ENCODE measurements around the gene TCERG1L.

Gene TCERG1L

DNA sequence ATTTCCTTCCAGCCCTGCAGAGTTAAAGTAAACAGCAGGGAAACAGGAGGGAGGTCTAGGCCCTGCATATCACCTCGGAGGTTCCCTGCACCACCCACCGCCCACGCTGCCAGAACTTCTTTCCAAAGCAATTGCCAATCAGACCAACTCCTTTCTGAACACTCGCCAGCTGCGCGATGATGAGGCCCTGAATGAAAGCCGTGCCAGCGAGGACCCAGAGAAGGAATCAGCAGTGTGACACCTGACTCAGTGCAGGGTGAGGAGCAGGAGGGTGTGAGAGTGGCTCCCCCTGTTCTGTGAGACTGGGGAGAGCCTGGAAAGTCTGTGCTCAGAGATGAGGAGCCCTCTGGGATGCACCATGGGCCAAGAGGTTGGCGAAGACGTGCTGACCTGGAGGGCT, 3.3 kb upstream of the TCERG1L start:
- Histone ChIP-seq H3K9me3 (ENCODE audit: severe bottlenecking) (no peaks in the 10 kb centered on the region), H3K27me3 (ENCODE audit: insufficient read depth, low read depth, severe bottlenecking) (peaks cover 7% of the 10 kb centered on the region), H3K27ac (no peak overlapping the region), H3K4me3 (ENCODE audit: low read depth, low read length) (no peak overlapping the region), H3K36me3 (no peaks in the 10 kb centered on the region)
- no peak for DNase-seq
- TF ChIP-seq, protein P1, sequence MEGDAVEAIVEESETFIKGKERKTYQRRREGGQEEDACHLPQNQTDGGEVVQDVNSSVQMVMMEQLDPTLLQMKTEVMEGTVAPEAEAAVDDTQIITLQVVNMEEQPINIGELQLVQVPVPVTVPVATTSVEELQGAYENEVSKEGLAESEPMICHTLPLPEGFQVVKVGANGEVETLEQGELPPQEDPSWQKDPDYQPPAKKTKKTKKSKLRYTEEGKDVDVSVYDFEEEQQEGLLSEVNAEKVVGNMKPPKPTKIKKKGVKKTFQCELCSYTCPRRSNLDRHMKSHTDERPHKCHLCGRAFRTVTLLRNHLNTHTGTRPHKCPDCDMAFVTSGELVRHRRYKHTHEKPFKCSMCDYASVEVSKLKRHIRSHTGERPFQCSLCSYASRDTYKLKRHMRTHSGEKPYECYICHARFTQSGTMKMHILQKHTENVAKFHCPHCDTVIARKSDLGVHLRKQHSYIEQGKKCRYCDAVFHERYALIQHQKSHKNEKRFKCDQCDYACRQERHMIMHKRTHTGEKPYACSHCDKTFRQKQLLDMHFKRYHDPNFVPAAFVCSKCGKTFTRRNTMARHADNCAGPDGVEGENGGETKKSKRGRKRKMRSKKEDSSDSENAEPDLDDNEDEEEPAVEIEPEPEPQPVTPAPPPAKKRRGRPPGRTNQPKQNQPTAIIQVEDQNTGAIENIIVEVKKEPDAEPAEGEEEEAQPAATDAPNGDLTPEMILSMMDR (IDR thresholded peaks at IDR 0.05; ENCODE audit: low read depth, low read length), result no peak

DNA sequence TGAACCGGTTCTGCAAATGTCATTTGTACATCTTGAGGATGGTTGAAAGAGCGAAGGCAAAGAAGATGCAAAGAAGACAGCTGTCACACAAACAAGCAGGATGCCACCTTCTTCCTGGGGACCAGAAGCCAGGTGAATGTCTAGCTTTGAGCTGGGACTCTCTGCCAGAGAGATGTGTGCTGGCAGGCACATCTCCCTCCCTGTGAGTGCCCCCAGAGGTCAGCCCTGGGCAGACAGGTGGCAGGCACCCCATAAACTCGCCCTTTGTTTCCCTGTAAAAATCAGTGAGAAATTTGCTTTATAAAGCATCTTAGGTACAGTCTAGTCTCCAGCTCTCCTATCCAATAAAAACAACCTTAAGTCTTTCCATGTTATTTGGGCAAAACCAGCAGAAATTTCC, 2.6 kb upstream of the TCERG1L start:
- Histone ChIP-seq H3K27me3 (ENCODE audit: insufficient read depth, low read depth, severe bottlenecking) (peaks cover 7% of the 10 kb centered on the region), H3K9me3 (ENCODE audit: severe bottlenecking) (no peaks in the 10 kb centered on the region), H3K27ac (no peak overlapping the region), H3K36me3 (no peaks in the 10 kb centered on the region), H3K4me3 (ENCODE audit: low read depth, low read length) (no peak overlapping the region)
- TF ChIP-seq, protein P1 (IDR thresholded peaks at IDR 0.05; ENCODE audit: low read depth, low read length), result 0 out of 2 replicates have a peak, but pooled peaks have one; percentile 20
- DNase-seq, result no peak

DNA sequence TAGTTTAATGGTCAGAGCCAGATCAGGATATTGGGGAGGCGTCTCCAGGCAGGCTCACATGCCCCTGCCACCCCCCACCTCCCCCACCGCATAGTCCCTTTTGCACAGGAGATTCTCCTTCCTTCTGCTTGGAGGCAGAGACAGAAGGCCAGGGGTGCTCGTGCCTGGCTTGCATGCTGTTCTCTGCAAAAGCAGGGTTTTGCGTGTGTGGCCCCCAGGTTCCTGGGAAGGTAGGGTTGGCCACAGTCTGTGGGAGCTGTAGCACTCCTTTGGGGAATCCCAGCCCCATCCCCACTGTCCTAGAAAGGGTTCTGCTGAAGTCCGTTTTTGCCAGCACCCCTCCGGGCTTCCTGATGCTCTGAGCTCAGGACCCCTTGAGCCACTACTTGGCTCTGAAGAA, 1.9 kb upstream of the TCERG1L start:
- Histone ChIP-seq H3K36me3 (no peaks in the 10 kb centered on the region), H3K27me3 (ENCODE audit: insufficient read depth, low read depth, severe bottlenecking) (peaks cover 7% of the 10 kb centered on the region), H3K9me3 (ENCODE audit: severe bottlenecking) (no peaks in the 10 kb centered on the region), H3K4me3 (ENCODE audit: low read depth, low read length) (no peak overlapping the region), H3K27ac (no peak overlapping the region)
- TF ChIP-seq, protein P1 (IDR thresholded peaks at IDR 0.05; ENCODE audit: low read depth, low read length), result no peak
- DNase-seq, result no peak

DNA sequence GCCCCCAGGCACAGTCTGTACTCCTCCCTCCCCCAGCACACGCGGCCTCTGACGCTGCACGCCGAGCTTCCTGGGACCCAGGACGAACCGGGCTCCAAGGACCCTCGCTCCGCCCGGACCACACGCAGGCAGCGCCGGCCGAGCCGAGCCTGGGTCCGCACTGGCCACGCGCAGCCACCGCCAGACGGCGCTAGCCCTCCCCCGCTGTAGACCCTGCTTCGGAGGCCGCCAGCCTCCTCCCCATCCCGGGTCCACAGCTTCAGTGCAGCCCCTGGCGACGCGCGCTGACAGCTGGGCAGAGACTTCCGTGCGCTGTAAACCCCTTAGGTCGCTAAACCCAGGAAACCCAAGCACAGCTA, 936 bp upstream of the TCERG1L start:
- TF ChIP-seq, protein P1 (IDR thresholded peaks at IDR 0.05; ENCODE audit: low read depth, low read length), result peak; percentile 99
- no peaks in the 10 kb centered on the region for H3K36me3 ChIP-seq
- peak overlapping the region; percentile 50 for H3K4me3 ChIP-seq (ENCODE audit: low read depth, low read length)
- H3K27ac ChIP-seq, result peak overlapping the region; percentile 69
- DNase-seq, result peak; percentile 90
- H3K9me3 ChIP-seq (ENCODE audit: severe bottlenecking), result no peaks in the 10 kb centered on the region
- H3K27me3 ChIP-seq (ENCODE audit: insufficient read depth, low read depth, severe bottlenecking), result peaks cover 7% of the 10 kb centered on the region

DNA sequence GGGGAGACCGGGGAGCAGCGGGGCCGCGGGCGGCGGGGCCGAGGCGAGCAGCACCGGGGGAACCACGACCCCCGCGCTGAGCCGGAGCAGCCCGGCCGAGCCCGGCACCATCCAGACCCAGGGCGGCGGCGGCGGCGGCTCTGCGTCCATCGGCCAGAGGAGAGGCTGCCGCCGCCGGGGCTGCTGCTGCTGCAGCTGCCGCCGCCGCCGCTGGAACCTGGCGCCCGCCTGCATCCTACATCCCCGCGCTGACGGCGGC, 190 bp downstream of the TCERG1L start:
- Histone ChIP-seq H3K36me3 (no peaks in the 10 kb centered on the region), H3K27me3 (ENCODE audit: insufficient read depth, low read depth, severe bottlenecking) (peaks cover 7% of the 10 kb centered on the region), H3K9me3 (ENCODE audit: severe bottlenecking) (no peaks in the 10 kb centered on the region), H3K27ac (no peak overlapping the region), H3K4me3 (ENCODE audit: low read depth, low read length) (peak overlapping the region; percentile 42; the same call in 1 of the 2 replicates)
- DNase-seq, result no peak
- TF ChIP-seq, protein P1 (IDR thresholded peaks at IDR 0.05; ENCODE audit: low read depth, low read length), result no peak

DNA sequence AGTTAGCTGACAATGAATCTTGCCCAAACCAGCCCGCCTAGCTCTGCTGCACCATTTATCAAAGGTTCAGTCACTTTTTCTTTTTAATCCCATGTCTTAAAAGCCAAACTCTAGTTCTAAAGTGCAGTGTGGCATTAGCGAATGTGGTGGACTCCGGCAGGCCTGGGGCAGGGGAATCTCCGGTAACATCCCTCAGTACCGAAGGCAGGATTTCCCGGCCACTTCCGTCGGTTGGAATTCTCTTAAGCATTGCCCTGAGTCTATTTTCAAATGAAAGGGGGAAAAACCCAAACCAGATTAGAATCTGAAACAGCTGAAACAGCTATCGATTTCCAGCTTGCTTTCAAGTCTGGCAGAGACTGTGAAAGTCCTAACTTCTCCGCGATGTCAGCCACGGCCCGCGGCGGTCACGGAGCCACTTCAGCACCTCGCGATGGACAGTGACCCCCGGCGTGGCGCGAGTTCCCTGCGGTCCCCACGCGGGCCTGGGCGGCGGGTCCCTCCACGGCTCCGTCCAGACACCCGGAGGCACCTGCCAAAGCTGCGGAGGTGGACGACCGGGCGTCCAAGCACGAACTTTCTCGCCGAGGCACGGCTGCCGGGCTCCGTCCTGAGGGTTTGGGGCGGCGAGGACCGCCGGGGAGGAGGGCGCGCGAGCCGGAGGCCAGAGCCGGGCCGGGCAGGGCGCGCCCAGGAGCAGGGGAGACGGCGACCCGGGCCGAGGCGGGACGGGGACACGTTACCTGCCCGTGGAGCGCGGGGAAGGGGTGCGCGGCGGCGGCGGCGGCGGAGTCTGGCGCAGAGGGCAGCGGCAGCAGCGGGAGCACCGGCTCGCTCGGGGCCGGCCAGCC, 745 bp downstream of the TCERG1L start:
- TF ChIP-seq, protein P1 (IDR thresholded peaks at IDR 0.05; ENCODE audit: low read depth, low read length), result no peak
- peaks cover 7% of the 10 kb centered on the region for H3K27me3 ChIP-seq (ENCODE audit: insufficient read depth, low read depth, severe bottlenecking)
- peak overlapping the region; percentile 42 for H3K4me3 ChIP-seq (ENCODE audit: low read depth, low read length)
- H3K9me3 ChIP-seq (ENCODE audit: severe bottlenecking), result no peaks in the 10 kb centered on the region
- no peak overlapping the region for H3K27ac ChIP-seq
- H3K36me3 ChIP-seq, result no peaks in the 10 kb centered on the region
- DNase-seq, result peak; percentile 20

All from WERI-Rb-1 (cell line).